ENCODE results near the gene AQP4.

The AQP4 gene

DNA sequence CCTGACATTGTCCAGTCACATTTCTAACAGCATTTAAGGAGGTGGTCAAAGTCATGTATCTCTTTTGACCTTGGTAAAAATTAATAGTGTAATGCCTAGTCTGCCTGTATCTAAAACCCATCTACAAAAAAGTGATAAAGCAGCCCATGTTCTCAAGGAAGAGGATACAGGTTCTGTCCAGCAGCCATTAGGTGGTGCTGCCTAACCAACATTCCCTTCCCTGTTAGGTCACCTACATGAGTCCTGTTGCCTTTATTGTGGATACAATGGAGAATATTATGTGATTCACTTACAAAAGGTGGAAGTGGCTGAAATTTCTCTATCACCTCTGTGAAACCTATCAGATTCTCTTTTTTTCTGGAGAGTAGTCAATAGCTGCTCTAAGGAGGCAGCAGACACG, 52.5 kb downstream of the AQP4 start (continued):
- TF ChIP-seq KLF9 (tag by site-specific recombination; IDR thresholded peaks at IDR 0.05; ENCODE audit: low read depth): no peak
- TF ChIP-seq ZNF19 (tag by site-specific recombination; IDR thresholded peaks at IDR 0.05; ENCODE audit: low read depth): no peak
- TF ChIP-seq ZNF266 (tag by site-specific recombination; IDR thresholded peaks at IDR 0.05; ENCODE audit: low read depth): no peak
- TF ChIP-seq ZNF148 (tag by site-specific recombination; IDR thresholded peaks at IDR 0.05; ENCODE audit: borderline replicate concordance): no peak
- no peak for TF ChIP-seq ZFHX2 (tag by site-specific recombination; conservative IDR thresholded peaks at IDR 0.05)
- TF ChIP-seq ZNF785 (tag by site-specific recombination; IDR thresholded peaks at IDR 0.05): no peak
- TF ChIP-seq ZNF791 (tag by site-specific recombination; IDR thresholded peaks at IDR 0.05): no peak
- TF ChIP-seq ZNF362 (tag by site-specific recombination; IDR thresholded peaks at IDR 0.05): no peak
- TF ChIP-seq, protein P1, sequence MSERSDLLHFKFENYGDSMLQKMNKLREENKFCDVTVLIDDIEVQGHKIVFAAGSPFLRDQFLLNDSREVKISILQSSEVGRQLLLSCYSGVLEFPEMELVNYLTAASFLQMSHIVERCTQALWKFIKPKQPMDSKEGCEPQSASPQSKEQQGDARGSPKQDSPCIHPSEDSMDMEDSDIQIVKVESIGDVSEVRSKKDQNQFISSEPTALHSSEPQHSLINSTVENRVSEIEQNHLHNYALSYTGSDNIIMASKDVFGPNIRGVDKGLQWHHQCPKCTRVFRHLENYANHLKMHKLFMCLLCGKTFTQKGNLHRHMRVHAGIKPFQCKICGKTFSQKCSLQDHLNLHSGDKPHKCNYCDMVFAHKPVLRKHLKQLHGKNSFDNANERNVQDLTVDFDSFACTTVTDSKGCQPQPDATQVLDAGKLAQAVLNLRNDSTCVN (tag by site-specific recombination; optimal IDR thresholded peaks at IDR 0.05): no peak
- TF ChIP-seq SCRT1 (tag by site-specific recombination; IDR thresholded peaks at IDR 0.05; ENCODE audit: borderline replicate concordance): 0 out of 2 replicates have a peak, but pooled peaks have one; percentile 34
- no peak for TF ChIP-seq ZNF302 (tag by site-specific recombination; IDR thresholded peaks at IDR 0.05; ENCODE audit: low read depth)
- TF ChIP-seq, protein P2, sequence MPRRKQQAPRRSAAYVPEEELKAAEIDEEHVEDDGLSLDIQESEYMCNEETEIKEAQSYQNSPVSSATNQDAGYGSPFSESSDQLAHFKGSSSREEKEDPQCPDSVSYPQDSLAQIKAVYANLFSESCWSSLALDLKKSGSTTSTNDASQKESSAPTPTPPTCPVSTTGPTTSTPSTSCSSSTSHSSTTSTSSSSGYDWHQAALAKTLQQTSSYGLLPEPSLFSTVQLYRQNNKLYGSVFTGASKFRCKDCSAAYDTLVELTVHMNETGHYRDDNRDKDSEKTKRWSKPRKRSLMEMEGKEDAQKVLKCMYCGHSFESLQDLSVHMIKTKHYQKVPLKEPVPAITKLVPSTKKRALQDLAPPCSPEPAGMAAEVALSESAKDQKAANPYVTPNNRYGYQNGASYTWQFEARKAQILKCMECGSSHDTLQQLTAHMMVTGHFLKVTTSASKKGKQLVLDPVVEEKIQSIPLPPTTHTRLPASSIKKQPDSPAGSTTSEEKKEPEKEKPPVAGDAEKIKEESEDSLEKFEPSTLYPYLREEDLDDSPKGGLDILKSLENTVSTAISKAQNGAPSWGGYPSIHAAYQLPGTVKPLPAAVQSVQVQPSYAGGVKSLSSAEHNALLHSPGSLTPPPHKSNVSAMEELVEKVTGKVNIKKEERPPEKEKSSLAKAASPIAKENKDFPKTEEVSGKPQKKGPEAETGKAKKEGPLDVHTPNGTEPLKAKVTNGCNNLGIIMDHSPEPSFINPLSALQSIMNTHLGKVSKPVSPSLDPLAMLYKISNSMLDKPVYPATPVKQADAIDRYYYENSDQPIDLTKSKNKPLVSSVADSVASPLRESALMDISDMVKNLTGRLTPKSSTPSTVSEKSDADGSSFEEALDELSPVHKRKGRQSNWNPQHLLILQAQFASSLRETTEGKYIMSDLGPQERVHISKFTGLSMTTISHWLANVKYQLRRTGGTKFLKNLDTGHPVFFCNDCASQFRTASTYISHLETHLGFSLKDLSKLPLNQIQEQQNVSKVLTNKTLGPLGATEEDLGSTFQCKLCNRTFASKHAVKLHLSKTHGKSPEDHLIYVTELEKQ (tag by site-specific recombination; IDR thresholded peaks at IDR 0.05; ENCODE audit: borderline replicate concordance): no peak
- no peak for TF ChIP-seq ZNF843 (tag by site-specific recombination; IDR thresholded peaks at IDR 0.05)
- no peak for TF ChIP-seq ZNF274 (IDR thresholded peaks at IDR 0.05; ENCODE audit: low read length)
- no peak for TF ChIP-seq ZNF274 (tag by site-specific recombination; IDR thresholded peaks at IDR 0.05; ENCODE audit: borderline replicate concordance)
- 0 out of 2 replicates have a peak, but pooled peaks have one; percentile 37 for TF ChIP-seq ZSCAN30 (tag by site-specific recombination; IDR thresholded peaks at IDR 0.05)
- TF ChIP-seq ZNF324 (tag by site-specific recombination; IDR thresholded peaks at IDR 0.05): no peak
- no peak for TF ChIP-seq ZNF404 (tag by site-specific recombination; IDR thresholded peaks at IDR 0.05)
- TF ChIP-seq ZBTB20 (tag by site-specific recombination; IDR thresholded peaks at IDR 0.05): no peak
- TF ChIP-seq ZNF514 (tag by site-specific recombination; IDR thresholded peaks at IDR 0.05): no peak
- TF ChIP-seq SALL2 (tag by site-specific recombination; IDR thresholded peaks at IDR 0.05; ENCODE audit: borderline replicate concordance): no peak
- TF ChIP-seq ZNF398 (tag by site-specific recombination; IDR thresholded peaks at IDR 0.05): no peak
- TF ChIP-seq, protein P3, sequence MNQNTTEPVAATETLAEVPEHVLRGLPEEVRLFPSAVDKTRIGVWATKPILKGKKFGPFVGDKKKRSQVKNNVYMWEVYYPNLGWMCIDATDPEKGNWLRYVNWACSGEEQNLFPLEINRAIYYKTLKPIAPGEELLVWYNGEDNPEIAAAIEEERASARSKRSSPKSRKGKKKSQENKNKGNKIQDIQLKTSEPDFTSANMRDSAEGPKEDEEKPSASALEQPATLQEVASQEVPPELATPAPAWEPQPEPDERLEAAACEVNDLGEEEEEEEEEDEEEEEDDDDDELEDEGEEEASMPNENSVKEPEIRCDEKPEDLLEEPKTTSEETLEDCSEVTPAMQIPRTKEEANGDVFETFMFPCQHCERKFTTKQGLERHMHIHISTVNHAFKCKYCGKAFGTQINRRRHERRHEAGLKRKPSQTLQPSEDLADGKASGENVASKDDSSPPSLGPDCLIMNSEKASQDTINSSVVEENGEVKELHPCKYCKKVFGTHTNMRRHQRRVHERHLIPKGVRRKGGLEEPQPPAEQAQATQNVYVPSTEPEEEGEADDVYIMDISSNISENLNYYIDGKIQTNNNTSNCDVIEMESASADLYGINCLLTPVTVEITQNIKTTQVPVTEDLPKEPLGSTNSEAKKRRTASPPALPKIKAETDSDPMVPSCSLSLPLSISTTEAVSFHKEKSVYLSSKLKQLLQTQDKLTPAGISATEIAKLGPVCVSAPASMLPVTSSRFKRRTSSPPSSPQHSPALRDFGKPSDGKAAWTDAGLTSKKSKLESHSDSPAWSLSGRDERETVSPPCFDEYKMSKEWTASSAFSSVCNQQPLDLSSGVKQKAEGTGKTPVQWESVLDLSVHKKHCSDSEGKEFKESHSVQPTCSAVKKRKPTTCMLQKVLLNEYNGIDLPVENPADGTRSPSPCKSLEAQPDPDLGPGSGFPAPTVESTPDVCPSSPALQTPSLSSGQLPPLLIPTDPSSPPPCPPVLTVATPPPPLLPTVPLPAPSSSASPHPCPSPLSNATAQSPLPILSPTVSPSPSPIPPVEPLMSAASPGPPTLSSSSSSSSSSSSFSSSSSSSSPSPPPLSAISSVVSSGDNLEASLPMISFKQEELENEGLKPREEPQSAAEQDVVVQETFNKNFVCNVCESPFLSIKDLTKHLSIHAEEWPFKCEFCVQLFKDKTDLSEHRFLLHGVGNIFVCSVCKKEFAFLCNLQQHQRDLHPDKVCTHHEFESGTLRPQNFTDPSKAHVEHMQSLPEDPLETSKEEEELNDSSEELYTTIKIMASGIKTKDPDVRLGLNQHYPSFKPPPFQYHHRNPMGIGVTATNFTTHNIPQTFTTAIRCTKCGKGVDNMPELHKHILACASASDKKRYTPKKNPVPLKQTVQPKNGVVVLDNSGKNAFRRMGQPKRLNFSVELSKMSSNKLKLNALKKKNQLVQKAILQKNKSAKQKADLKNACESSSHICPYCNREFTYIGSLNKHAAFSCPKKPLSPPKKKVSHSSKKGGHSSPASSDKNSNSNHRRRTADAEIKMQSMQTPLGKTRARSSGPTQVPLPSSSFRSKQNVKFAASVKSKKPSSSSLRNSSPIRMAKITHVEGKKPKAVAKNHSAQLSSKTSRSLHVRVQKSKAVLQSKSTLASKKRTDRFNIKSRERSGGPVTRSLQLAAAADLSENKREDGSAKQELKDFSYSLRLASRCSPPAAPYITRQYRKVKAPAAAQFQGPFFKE (tag by site-specific recombination; IDR thresholded peaks at IDR 0.05; ENCODE audit: borderline replicate concordance): no peak
